GM23338 (cell line): ENCODE measurements around the gene SLC8A3.

Experiments used
- CREB1 ChIP-seq: fragments of 250-450 bp; sonication (Bioruptor Pico); IDR thresholded peaks from 2 replicates; pipeline ENCODE4 v1.5.0; 2020; ENCODE audit warnings: low read depth, mild to moderate bottlenecking, moderate library complexity
- EZH2 ChIP-seq: fragments of 200-600 bp; sonication (generic); IDR thresholded peaks from one replicate; pipeline ENCODE4 v1.8.0; 2017; ENCODE audit warnings: antibody characterized with exemption, mild to moderate bottlenecking, low read depth; ENCODE audit not compliant: unreplicated experiment
- EZH2phosphoT487 ChIP-seq: fragments of 200-600 bp; sonication (generic); IDR thresholded peaks from one replicate; pipeline ENCODE4 v1.8.1; 2018; ENCODE audit warnings: antibody characterized with exemption; ENCODE audit not compliant: unreplicated experiment
- JUNB ChIP-seq: IDR thresholded peaks from one replicate; pipeline ENCODE4 v1.6.1; 2016; ENCODE audit warnings: antibody characterized with exemption; ENCODE audit not compliant: unreplicated experiment
- NANOG ChIP-seq: IDR thresholded peaks from 2 replicates; pipeline ENCODE4 v1.6.1; 2016; ENCODE audit warnings: antibody characterized with exemption, borderline replicate concordance
- POLR2AphosphoS5 ChIP-seq: IDR thresholded peaks from 2 replicates; pipeline ENCODE4 v1.6.1; 2016; ENCODE audit warnings: antibody characterized with exemption, low read depth
- STAT1 ChIP-seq: IDR thresholded peaks from one replicate; pipeline ENCODE4 v1.6.1; 2016; ENCODE audit warnings: antibody characterized with exemption; ENCODE audit not compliant: unreplicated experiment
- ZNF114 ChIP-seq: fragments of 250-450 bp; sonication (Bioruptor Pico); IDR thresholded peaks from 2 replicates; pipeline ENCODE4 v1.5.0; 2020; ENCODE audit warnings: mild to moderate bottlenecking, moderate library complexity
- ZNF331 ChIP-seq: fragments of 250-450 bp; sonication (Bioruptor Pico); IDR thresholded peaks from 2 replicates; pipeline ENCODE4 v1.5.0; 2020; ENCODE audit warnings: low read depth, mild to moderate bottlenecking, moderate library complexity
- TF ChIP-seq, protein P1 (sequence below), 2 experiments: fragments of 200-600 bp in 1 of 2; sonication (generic) in 1 of 2; conservative IDR thresholded peaks; 2 replicates each; pipeline versions ENCODE4 v1.5.1 to v1.6.1; 2016 to 2017; ENCODE audit warnings: antibody characterized with exemption in 2 of 2, low read depth in 2 of 2, mild to moderate bottlenecking in 2 of 2, moderate library complexity in 1 of 2
- TF ChIP-seq, protein P2 (sequence below): IDR thresholded peaks from one replicate; pipeline ENCODE4 v1.6.1; 2018; ENCODE audit warnings: antibody characterized with exemption; ENCODE audit not compliant: unreplicated experiment
- TF ChIP-seq, protein P3 (sequence below): IDR thresholded peaks from 2 replicates; pipeline ENCODE4 v1.6.1; 2016; ENCODE audit warnings: antibody characterized with exemption

DNA sequence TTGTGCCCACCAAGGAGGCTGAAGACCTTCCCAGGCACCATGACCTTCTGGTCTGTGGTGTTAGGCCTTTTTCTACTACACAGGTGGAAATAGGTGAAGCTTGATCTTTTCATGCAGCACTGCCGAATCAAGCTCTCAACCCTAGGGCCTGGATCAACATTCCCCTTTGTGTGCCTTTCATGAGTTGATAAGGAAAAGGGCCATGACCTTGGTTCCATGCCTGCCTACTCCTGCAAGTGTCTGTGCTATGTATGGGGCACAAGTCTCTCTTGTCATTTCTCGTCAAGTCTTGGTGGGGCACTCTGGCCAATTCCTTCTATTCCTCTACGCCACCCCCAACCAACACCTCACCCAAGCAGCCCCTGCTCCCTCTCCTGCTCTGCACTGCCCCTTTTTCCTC lies 154.5 kb downstream of the SLC8A3 start:
- TF ChIP-seq ZNF331 (CRISPR knock-in tag) (no peak), POLR2AphosphoS5 (no peak), EZH2 (no peak), CREB1 (CRISPR knock-in tag) (no peak), EZH2phosphoT487 (no peak), NANOG (no peak), JUNB (no peak), ZNF114 (CRISPR knock-in tag) (no peak), STAT1 (no peak)
- TF ChIP-seq, protein P1, sequence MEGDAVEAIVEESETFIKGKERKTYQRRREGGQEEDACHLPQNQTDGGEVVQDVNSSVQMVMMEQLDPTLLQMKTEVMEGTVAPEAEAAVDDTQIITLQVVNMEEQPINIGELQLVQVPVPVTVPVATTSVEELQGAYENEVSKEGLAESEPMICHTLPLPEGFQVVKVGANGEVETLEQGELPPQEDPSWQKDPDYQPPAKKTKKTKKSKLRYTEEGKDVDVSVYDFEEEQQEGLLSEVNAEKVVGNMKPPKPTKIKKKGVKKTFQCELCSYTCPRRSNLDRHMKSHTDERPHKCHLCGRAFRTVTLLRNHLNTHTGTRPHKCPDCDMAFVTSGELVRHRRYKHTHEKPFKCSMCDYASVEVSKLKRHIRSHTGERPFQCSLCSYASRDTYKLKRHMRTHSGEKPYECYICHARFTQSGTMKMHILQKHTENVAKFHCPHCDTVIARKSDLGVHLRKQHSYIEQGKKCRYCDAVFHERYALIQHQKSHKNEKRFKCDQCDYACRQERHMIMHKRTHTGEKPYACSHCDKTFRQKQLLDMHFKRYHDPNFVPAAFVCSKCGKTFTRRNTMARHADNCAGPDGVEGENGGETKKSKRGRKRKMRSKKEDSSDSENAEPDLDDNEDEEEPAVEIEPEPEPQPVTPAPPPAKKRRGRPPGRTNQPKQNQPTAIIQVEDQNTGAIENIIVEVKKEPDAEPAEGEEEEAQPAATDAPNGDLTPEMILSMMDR (conservative IDR thresholded peaks at IDR 0.05; ENCODE audit: low read depth in 2 of 2): no peak
- TF ChIP-seq, protein P2, sequence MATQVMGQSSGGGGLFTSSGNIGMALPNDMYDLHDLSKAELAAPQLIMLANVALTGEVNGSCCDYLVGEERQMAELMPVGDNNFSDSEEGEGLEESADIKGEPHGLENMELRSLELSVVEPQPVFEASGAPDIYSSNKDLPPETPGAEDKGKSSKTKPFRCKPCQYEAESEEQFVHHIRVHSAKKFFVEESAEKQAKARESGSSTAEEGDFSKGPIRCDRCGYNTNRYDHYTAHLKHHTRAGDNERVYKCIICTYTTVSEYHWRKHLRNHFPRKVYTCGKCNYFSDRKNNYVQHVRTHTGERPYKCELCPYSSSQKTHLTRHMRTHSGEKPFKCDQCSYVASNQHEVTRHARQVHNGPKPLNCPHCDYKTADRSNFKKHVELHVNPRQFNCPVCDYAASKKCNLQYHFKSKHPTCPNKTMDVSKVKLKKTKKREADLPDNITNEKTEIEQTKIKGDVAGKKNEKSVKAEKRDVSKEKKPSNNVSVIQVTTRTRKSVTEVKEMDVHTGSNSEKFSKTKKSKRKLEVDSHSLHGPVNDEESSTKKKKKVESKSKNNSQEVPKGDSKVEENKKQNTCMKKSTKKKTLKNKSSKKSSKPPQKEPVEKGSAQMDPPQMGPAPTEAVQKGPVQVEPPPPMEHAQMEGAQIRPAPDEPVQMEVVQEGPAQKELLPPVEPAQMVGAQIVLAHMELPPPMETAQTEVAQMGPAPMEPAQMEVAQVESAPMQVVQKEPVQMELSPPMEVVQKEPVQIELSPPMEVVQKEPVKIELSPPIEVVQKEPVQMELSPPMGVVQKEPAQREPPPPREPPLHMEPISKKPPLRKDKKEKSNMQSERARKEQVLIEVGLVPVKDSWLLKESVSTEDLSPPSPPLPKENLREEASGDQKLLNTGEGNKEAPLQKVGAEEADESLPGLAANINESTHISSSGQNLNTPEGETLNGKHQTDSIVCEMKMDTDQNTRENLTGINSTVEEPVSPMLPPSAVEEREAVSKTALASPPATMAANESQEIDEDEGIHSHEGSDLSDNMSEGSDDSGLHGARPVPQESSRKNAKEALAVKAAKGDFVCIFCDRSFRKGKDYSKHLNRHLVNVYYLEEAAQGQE: no peak
- TF ChIP-seq, protein P3, sequence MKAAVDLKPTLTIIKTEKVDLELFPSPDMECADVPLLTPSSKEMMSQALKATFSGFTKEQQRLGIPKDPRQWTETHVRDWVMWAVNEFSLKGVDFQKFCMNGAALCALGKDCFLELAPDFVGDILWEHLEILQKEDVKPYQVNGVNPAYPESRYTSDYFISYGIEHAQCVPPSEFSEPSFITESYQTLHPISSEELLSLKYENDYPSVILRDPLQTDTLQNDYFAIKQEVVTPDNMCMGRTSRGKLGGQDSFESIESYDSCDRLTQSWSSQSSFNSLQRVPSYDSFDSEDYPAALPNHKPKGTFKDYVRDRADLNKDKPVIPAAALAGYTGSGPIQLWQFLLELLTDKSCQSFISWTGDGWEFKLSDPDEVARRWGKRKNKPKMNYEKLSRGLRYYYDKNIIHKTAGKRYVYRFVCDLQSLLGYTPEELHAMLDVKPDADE: no peak
